Trophoblast cell (in vitro differentiated cells and primary cell): ENCODE results near the gene AARS2.
"Not testable (repeated sequence)": the region's sequence is repeated elsewhere in the genome, so short reads cannot be mapped to it uniquely, and the experiment has no call there.

Experiments
- DNase-seq, 2 donors: peaks; one replicate each; pipeline ENCODE4 v3.0.0-alpha.2; 2016
- H2AFZ ChIP-seq: 2 replicates; pipeline ENCODE4 v1.6.1; 2013; ENCODE audit warnings: low read length, moderate library complexity, mild to moderate bottlenecking; ENCODE audit not compliant: insufficient read depth, poor library complexity
- H2AK5ac ChIP-seq: 2 replicates; pipeline ENCODE4 v1.6.1; 2013; ENCODE audit warnings: mild to moderate bottlenecking, low read length
- H2BK120ac ChIP-seq: 2 replicates; pipeline ENCODE4 v1.6.1; 2013; ENCODE audit warnings: low read length, mild to moderate bottlenecking, moderate library complexity; ENCODE audit not compliant: insufficient read depth, poor library complexity
- H2BK12ac ChIP-seq: 2 replicates; pipeline ENCODE4 v1.6.1; 2013; ENCODE audit warnings: mild to moderate bottlenecking, low read length, moderate library complexity
- H2BK5ac ChIP-seq: 2 replicates; pipeline ENCODE4 v1.6.1; 2013; ENCODE audit warnings: low read length, low read depth, moderate library complexity, mild to moderate bottlenecking; ENCODE audit not compliant: poor library complexity
- H3K14ac ChIP-seq: 2 replicates; pipeline ENCODE4 v1.6.1; 2013; ENCODE audit warnings: mild to moderate bottlenecking, low read length
- H3K18ac ChIP-seq: 2 replicates; pipeline ENCODE4 v1.6.1; 2013; ENCODE audit warnings: mild to moderate bottlenecking, low read length
- H3K23ac ChIP-seq: 2 replicates; pipeline ENCODE4 v1.6.1; 2013; ENCODE audit warnings: low read length
- H3K27ac ChIP-seq: 2 replicates; pipeline ENCODE4 v1.5.1; 2013; ENCODE audit warnings: low read depth, mild to moderate bottlenecking, inconsistent platforms, low read length, moderate library complexity
- H3K27me3 ChIP-seq: 2 replicates; pipeline ENCODE4 v1.6.1; 2013; ENCODE audit warnings: inconsistent platforms, mild to moderate bottlenecking, low read length, moderate library complexity; ENCODE audit not compliant: insufficient read depth
- H3K36me3 ChIP-seq, 2 experiments: 1 replicate in 1 of 2; 2 replicates in 1 of 2; pipeline ENCODE4 v1.6.1; 2013; ENCODE audit warnings: low read length in 2 of 2, mild to moderate bottlenecking in 2 of 2, moderate library complexity in 1 of 2; ENCODE audit not compliant: insufficient read depth in 2 of 2, control insufficient read depth in 1 of 2
- H3K4ac ChIP-seq: 2 replicates; pipeline ENCODE4 v1.6.1; 2013; ENCODE audit warnings: low read depth, mild to moderate bottlenecking, low read length, moderate library complexity
- H3K4me1 ChIP-seq, 2 experiments: 1 replicate in 1 of 2; 2 replicates in 1 of 2; pipeline ENCODE4 v1.6.1; 2013; ENCODE audit warnings: low read length in 2 of 2, mild to moderate bottlenecking in 2 of 2, moderate library complexity in 1 of 2; ENCODE audit not compliant: insufficient read depth in 2 of 2, control insufficient read depth in 1 of 2
- H3K4me2 ChIP-seq: 2 replicates; pipeline ENCODE4 v1.6.1; 2013; ENCODE audit warnings: inconsistent platforms, mild to moderate bottlenecking, low read length, moderate library complexity
- H3K4me3 ChIP-seq: 2 replicates; pipeline ENCODE4 v1.5.1; 2013; ENCODE audit warnings: mild to moderate bottlenecking, low read depth, low read length, inconsistent platforms
- H3K79me1 ChIP-seq: one replicate; pipeline ENCODE4 v1.6.1; 2013; ENCODE audit warnings: low read length
- H3K79me2 ChIP-seq: 2 replicates; pipeline ENCODE4 v1.6.1; 2013; ENCODE audit warnings: low read length, mild to moderate bottlenecking; ENCODE audit not compliant: control insufficient read depth, insufficient read depth, poor library complexity
- H3K9ac ChIP-seq: 2 replicates; pipeline ENCODE4 v1.6.1; 2013; ENCODE audit warnings: mild to moderate bottlenecking, low read length
- H3K9me3 ChIP-seq: 2 replicates; pipeline ENCODE4 v1.6.1; 2013; ENCODE audit warnings: low read depth, mild to moderate bottlenecking, control low read depth, inconsistent platforms, low read length; ENCODE audit not compliant: insufficient read depth
- H4K12ac ChIP-seq: 2 replicates; pipeline ENCODE4 v1.6.1; 2013; ENCODE audit warnings: low read depth, mild to moderate bottlenecking, low read length, moderate library complexity
- H4K8ac ChIP-seq: 2 replicates; pipeline ENCODE4 v1.6.1; 2013; ENCODE audit warnings: low read depth, mild to moderate bottlenecking, low read length, moderate library complexity
- H4K91ac ChIP-seq: one replicate; pipeline ENCODE4 v1.6.1; 2013; ENCODE audit warnings: low read depth, mild to moderate bottlenecking, low read length, moderate library complexity
- WGBS: extraction: QIAGEN DNeasy Blood & Tissue Kit; methylation state at CpG from one replicate; pipeline ENCODE4 v1.1.7; 2013; ENCODE audit warnings: missing lambda C conversion rate; ENCODE audit not compliant: insufficient read length, insufficient coverage; ENCODE audit errors: extremely low coverage; 5-methylcytosine and 5-hydroxymethylcytosine counted together

Gene AARS2

DNA sequence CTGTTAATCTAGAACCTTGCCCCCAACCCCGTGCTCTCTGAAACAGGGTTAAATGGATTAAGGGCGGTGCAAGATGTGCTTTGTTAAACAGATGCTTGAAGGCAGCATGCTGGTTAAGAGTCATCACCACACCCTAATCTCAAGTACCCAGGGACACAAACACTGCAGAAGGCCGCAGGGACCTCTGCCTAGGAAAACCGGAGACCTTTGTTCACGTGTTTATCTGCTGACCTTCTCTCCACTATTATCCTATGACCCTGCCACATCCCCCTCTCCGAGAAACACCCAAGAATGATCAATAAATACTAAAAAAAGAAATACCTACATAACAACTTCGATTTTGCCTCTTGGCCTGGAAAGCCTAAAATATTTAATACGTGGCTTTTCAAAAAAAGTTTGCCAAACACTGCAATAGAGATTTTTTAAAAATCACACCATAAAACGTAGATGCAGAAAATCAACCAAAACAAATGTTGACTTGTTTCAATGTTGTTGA lies 4.0 kb upstream of the AARS2 start:
- H4K8ac ChIP-seq, H3K9ac ChIP-seq, H3K9me3 ChIP-seq, H2AFZ ChIP-seq, H3K4ac ChIP-seq, DNase-seq, H3K27ac ChIP-seq, H3K4me2 ChIP-seq, H4K12ac ChIP-seq, H3K18ac ChIP-seq, H2BK12ac ChIP-seq, H3K23ac ChIP-seq, H3K4me3 ChIP-seq, H2BK120ac ChIP-seq, H3K14ac ChIP-seq, H3K79me2 ChIP-seq, H3K27me3 ChIP-seq, H2BK5ac ChIP-seq, H3K36me3 ChIP-seq, H3K79me1 ChIP-seq, H4K91ac ChIP-seq, H3K4me1 ChIP-seq, H2AK5ac ChIP-seq: not testable (repeated sequence)
- WGBS, result no CpG with 5 or more reads among the region's 9 CpGs

DNA sequence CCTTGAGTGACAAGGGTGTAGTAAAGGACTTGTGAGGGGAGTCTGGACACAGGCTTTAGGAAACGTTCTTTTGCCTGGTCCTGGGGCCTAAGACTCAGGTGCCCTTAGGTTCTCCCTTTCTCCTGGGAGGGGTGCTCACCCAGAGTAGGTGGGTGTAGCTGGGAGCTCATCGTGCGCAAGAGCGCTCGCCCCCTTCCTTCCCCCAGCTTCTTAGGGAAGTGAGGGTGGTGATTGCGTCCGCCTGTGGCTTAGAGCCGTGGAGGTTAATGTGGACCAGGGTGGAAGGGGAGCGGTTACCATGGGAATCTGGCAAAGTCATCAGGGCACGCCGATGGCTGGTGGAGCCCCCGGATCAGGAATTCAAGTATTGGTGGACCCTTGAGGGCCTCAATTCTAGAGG lies 3.3 kb upstream of the AARS2 start:
- no peak overlapping the region for H3K4ac ChIP-seq
- no peak overlapping the region for H4K12ac ChIP-seq
- no peak overlapping the region for H3K27ac ChIP-seq
- H3K4me1 ChIP-seq, result peaks cover 3 to 7% of the 10 kb centered on the region in 2 experiments
- peaks cover 5% of the 10 kb centered on the region for H3K79me1 ChIP-seq
- H3K79me2 ChIP-seq, result peaks cover 4% of the 10 kb centered on the region
- H3K4me2 ChIP-seq, result no peak overlapping the region
- no peak overlapping the region for H2AK5ac ChIP-seq
- H3K14ac ChIP-seq, result no peak overlapping the region
- no peak overlapping the region for H2BK5ac ChIP-seq
- H3K4me3 ChIP-seq, result no peak overlapping the region
- H4K91ac ChIP-seq, result no peak overlapping the region
- no peak overlapping the region for H2AFZ ChIP-seq
- no peaks in the 10 kb centered on the region for H3K9me3 ChIP-seq
- H3K27me3 ChIP-seq, result no peaks in the 10 kb centered on the region
- WGBS, result no CpG with 5 or more reads among the region's 12 CpGs
- no peak overlapping the region for H4K8ac ChIP-seq
- H3K36me3 ChIP-seq, result peaks cover 0 to under 1% of the 10 kb centered on the region in 2 experiments
- H3K23ac ChIP-seq, result no peak overlapping the region
- no peak overlapping the region for H2BK12ac ChIP-seq
- H3K9ac ChIP-seq, result no peak overlapping the region
- no peak overlapping the region for H2BK120ac ChIP-seq
- no peak overlapping the region for H3K18ac ChIP-seq
- DNase-seq, result no peak

GRCh38 chr6:44315951-44316350 lies 2.8 kb upstream of the AARS2 start:
- Histone ChIP-seq H3K18ac (no peak overlapping the region), H2AK5ac (no peak overlapping the region), H3K79me1 (peaks cover 5% of the 10 kb centered on the region), H3K4me1 (peaks cover 3 to 7% of the 10 kb centered on the region in 2 experiments), H3K27ac (no peak overlapping the region), H3K27me3 (no peaks in the 10 kb centered on the region), H3K4ac (no peak overlapping the region), H3K14ac (no peak overlapping the region), H2BK12ac (no peak overlapping the region), H3K36me3 (peaks cover 5 to 6% of the 10 kb centered on the region in 2 experiments), H4K8ac (no peak overlapping the region), H4K12ac (no peak overlapping the region), H2AFZ (no peak overlapping the region), H3K79me2 (peaks cover 4% of the 10 kb centered on the region), H3K4me2 (no peak overlapping the region), H3K4me3 (no peak overlapping the region), H4K91ac (no peak overlapping the region), H3K23ac (no peak overlapping the region), H2BK5ac (no peak overlapping the region), H3K9ac (no peak overlapping the region), H3K9me3 (peaks cover 1% of the 10 kb centered on the region), H2BK120ac (no peak overlapping the region)
- no CpG with 5 or more reads among the region's 5 CpGs for WGBS
- no peak for DNase-seq

- Histone ChIP-seq H2BK12ac (no peak overlapping the region), H2AFZ (no peak overlapping the region), H3K27me3 (no peaks in the 10 kb centered on the region), H3K23ac (no peak overlapping the region), H3K79me2 (peaks cover 4% of the 10 kb centered on the region), H3K79me1 (peaks cover 5% of the 10 kb centered on the region), H2BK120ac (no peak overlapping the region), H3K18ac (no peak overlapping the region), H3K4me2 (no peak overlapping the region), H3K9me3 (peaks cover 2% of the 10 kb centered on the region), H3K4me3 (no peak overlapping the region), H3K4me1 (peaks cover 3 to 7% of the 10 kb centered on the region in 2 experiments), H2AK5ac (no peak overlapping the region), H4K91ac (no peak overlapping the region), H3K14ac (no peak overlapping the region), H3K36me3 (peaks cover 7 to 9% of the 10 kb centered on the region in 2 experiments), H3K4ac (no peak overlapping the region), H4K12ac (no peak overlapping the region), H3K27ac (no peak overlapping the region), H2BK5ac (no peak overlapping the region), H3K9ac (no peak overlapping the region), H4K8ac (no peak overlapping the region)
- peak in 1 of 2 donors; percentile 14 for DNase-seq
- no CpG with 5 or more reads among the region's 3 CpGs for WGBS
These were observed 2.4 kb upstream of the AARS2 start for GRCh38 chr6:44315516-44315915.
